Brain microvascular endothelial cell (primary cell): ENCODE results near the gene CACNG5.

Experiments used
- DNase-seq: peaks from one replicate; pipeline ENCODE4 v3.0.0-alpha.2; 2020
- H3K27ac ChIP-seq: fragments of 250-450 bp; sonication (Bioruptor Pico); 2 replicates; pipeline ENCODE4 v1.5.1; 2020; ENCODE audit warnings: mild to moderate bottlenecking, moderate library complexity
- H3K27me3 ChIP-seq: fragments of 250-450 bp; sonication (Bioruptor Pico); replicated peaks from 2 replicates; pipeline ENCODE4 v1.5.1; 2020; ENCODE audit warnings: mild to moderate bottlenecking
- H3K36me3 ChIP-seq: fragments of 250-450 bp; sonication (Bioruptor Pico); replicated peaks from 2 replicates; pipeline ENCODE4 v1.5.1; 2020; ENCODE audit warnings: mild to moderate bottlenecking
- H3K4me3 ChIP-seq: 2 replicates; pipeline ENCODE4 v1.5.1; 2011; ENCODE audit warnings: low read depth, mild to moderate bottlenecking, control low read depth, low read length, moderate library complexity
- in situ Hi-C: cut with HindIII; loops from 2 replicates; pipeline ENCODE4 v1.10.0; 2017; ENCODE audit warnings: low sequenced_read_pairs, low pct_ligation_motif_present
- TF ChIP-seq, protein P1 (sequence below): IDR thresholded peaks from 2 replicates; pipeline ENCODE4 v1.5.1; 2011; ENCODE audit warnings: low read depth, mild to moderate bottlenecking, moderate library complexity, low read length, control low read depth, inconsistent platforms; ENCODE audit errors: missing control alignments

Gene CACNG5

DNA sequence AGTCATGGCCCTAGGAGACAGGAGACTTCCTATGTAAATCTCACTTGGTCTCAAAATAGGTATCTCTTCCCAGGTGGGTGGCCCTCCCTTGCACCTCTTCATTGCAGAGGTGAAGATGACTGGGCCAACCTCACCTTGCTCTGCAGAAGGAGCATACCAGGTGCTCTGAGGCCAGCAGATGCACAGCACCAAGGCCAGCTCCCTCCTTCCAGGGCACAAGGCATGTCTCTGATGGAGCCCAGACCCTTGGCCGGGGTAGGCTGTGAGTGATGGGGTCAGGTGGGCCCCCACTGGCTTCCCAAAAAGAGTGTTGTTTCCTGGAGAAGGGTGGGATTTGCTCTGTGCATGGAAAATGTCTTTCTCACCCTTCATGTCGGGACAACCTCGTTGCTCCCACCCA is 12.8 kb downstream of the CACNG5 start:
- no peak for DNase-seq
- in situ Hi-C loops: no loop called here
- Histone ChIP-seq H3K36me3 (no peaks in the 10 kb centered on the region), H3K27ac (no peak overlapping the region), H3K27me3 (no peaks in the 10 kb centered on the region), H3K4me3 (no peak overlapping the region)
- TF ChIP-seq, protein P1, sequence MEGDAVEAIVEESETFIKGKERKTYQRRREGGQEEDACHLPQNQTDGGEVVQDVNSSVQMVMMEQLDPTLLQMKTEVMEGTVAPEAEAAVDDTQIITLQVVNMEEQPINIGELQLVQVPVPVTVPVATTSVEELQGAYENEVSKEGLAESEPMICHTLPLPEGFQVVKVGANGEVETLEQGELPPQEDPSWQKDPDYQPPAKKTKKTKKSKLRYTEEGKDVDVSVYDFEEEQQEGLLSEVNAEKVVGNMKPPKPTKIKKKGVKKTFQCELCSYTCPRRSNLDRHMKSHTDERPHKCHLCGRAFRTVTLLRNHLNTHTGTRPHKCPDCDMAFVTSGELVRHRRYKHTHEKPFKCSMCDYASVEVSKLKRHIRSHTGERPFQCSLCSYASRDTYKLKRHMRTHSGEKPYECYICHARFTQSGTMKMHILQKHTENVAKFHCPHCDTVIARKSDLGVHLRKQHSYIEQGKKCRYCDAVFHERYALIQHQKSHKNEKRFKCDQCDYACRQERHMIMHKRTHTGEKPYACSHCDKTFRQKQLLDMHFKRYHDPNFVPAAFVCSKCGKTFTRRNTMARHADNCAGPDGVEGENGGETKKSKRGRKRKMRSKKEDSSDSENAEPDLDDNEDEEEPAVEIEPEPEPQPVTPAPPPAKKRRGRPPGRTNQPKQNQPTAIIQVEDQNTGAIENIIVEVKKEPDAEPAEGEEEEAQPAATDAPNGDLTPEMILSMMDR: no peak

DNA sequence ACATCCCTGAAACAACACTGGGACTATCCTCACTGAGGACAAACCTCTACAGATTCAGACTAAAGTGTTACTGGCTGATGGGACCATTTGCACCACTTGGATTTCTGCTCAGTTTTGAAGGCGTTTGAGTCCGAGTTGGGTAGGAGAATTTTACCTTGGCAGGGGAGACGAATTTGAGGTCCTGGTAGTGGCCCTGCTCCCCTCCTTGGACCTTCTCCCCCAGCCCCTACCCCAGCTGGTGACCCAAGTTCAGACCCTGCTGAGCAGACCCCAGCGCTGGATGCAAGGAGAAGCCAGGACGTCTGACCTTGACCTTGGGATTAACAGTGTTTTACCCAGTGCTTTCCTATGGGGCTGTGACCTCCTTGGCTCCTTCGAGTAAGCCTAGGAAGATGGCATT is 13.6 kb downstream of the CACNG5 start:
- Histone ChIP-seq H3K36me3 (no peaks in the 10 kb centered on the region), H3K27ac (no peak overlapping the region), H3K4me3 (no peak overlapping the region), H3K27me3 (no peaks in the 10 kb centered on the region)
- in situ Hi-C loops: no loop called here
- TF ChIP-seq, protein P1: no peak
- DNase-seq: no peak

DNA sequence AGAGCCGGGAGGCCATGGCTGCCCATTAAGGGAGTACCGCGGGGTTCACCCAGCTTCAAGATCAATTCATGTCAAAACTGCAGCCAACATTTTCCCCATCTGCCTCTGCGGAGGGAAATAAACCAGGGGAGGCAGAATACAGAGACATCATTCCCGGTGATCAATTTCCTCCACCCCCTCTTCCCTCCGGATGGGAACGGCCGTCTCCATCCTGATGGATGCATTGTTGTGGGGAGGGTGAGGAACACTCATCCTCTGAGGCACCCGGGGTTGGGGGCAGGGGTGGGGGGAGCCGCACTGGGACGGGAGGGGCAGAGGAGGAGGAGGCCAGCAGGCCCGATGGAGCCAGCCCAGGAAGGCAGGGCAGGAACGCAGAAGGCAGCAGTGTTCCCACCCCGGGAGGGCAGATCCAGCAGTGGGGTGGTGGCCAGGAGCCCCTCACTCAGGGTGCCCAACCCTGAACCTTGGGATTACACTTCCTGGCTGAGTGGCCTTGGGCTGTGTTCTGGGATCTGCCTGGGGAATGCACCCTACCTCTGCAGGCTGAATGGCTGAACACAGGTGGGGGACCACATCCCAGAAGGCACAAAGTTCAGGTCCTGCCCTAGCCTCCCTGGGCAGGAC is 14.2 kb downstream of the CACNG5 start:
- in situ Hi-C loops: no loop called here
- Histone ChIP-seq H3K36me3 (no peaks in the 10 kb centered on the region), H3K4me3 (no peak overlapping the region), H3K27ac (no peak overlapping the region), H3K27me3 (no peaks in the 10 kb centered on the region)
- TF ChIP-seq, protein P1: no peak
- no peak for DNase-seq

DNA sequence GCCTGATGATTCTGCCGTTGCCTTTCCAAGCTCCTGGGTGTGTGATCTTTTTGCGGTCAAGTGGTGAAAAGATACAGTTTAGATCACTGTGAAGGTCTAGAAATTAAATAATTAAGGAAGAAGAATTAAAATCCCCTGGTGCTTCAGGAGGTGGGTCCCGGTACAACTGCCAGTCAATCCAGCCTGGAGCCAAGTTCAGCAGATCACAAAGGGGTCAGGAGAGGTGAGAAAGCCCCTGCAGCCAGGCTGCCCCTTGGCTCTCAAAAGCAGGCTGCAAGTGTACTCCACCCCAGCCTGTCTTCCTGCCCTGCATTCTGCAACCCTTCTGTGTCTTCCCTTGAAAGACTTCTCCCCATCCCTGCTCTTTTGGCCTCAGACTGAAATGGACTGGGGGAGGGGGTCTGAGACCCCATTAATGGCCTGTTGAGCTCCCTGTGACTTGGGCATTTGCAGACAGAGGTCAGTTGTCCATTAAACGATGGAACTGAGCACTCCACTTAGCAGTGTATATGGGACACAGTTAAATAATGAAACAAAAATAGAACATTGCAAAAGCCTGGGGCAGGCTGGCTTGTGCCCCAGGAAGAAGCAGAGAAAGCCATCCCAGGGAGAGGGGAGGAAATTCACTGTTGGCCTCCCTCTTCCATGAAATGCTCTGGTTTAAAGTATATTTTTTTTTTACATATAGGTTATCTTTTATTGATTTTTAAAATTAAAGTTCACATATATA is 15.1 kb downstream of the CACNG5 start:
- in situ Hi-C loops: no loop called here
- no peak overlapping the region for H3K27ac ChIP-seq

DNA sequence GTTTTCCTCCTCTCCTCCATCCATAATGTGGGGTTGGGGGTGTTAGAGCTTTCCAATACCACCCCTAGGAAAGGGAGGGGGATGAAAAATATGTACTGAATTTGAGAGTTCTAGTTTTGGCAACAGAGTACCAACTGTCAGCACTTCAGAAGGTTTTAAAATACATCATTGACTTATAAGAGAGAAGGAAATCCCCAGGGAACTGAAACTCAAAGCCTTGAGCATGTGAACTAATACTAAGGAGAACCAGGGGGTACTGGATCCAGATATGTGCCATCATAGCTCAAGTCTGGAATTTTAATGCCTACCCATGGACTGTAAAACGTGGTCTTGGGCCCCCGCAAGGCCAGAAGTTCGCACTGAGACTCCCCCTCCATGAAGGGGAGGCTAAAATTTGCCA is 15.8 kb downstream of the CACNG5 start:
- in situ Hi-C loops: no loop called here
- H3K4me3 ChIP-seq: no peak overlapping the region
- no peaks in the 10 kb centered on the region for H3K36me3 ChIP-seq
- TF ChIP-seq, protein P1: no peak
- H3K27ac ChIP-seq: no peak overlapping the region
- no peak for DNase-seq
- H3K27me3 ChIP-seq: no peaks in the 10 kb centered on the region

More for the DNA sequence above, 15.1 kb downstream of the CACNG5 start:
- H3K36me3 ChIP-seq: no peaks in the 10 kb centered on the region
- TF ChIP-seq, protein P1: no peak
- no peaks in the 10 kb centered on the region for H3K27me3 ChIP-seq
- no peak for DNase-seq
- no peak overlapping the region for H3K4me3 ChIP-seq
